Right ventricle myocardium superior (tissue), 1 donor: Measurements from ENCODE around the gene NR6A1. TPM values are rescaled to one million over a fixed set of nuclear protein-coding genes. Genes with fewer than 3 reads are reported as not detected.
A peak's percentile ranks its signal among the peaks of the same experiment; 100 is the strongest.

Source experiments
- ATAC-seq: fragments of 200-7000 bp; cut with Tn5 transposase; one replicate; pipeline ENCODE4 v1.9.1; 2020; ENCODE audit warnings: mild to moderate bottlenecking; ENCODE audit not compliant: poor library complexity
- DNase-seq: peaks from one replicate; pipeline ENCODE4 v3.0.0-alpha.2; 2020
- intact Hi-C: fragments of 100-400 bp; cut with DNase I; formaldehyde crosslinking; loops from one replicate; pipeline ENCODE4 v1.11.2; 2022
- total RNA-seq: library from RNA; stranded (reverse); fragmentation: NEBNext Ultra II Directional; extraction: Animal tissue kit (Norgen Biotek cat#: 25700); gene quantifications from one replicate; pipeline ENCODE4 v1.2.1, GENCODE V29; 2021
- donor health status: DM: no; HTN: yes; CAD: no; lungs with severe emphysema.

Gene NR6A1
- total RNA-seq, 1 donor from 2014 or later, result 1.4 TPM

DNA sequence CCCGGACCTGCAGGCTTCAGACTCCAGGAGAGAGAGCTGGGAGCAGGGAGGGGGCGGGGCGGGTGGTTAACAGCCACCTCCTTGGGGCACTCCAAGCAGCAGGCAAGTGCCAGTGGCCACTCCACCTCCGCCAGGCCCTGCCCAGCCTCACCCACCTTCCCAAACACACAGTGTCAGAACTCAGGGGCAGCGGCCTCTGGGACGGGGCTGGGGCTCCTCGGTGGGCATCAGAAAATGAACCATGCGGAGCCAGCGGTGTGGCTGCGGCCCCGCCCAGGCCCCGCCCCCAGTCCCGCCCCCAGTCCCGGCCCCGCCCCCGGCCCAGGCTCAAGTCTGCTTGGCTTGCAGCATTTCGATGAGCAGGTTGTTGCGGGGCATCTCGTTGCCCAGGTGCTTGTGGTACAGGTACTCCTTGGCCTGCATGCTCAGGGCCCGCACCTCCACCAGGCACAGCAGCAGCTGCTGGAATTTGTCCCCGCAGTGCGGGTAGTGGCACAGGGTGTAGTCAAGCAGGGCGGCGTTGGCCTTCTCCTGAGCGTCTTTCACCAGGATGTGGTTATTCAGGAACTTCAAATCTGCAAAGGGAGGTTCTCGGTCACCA, 288.6 kb downstream of the NR6A1 start:
- ATAC-seq (no peak), DNase-seq (no peak)
- intact Hi-C loops, result no loop called here

DNA sequence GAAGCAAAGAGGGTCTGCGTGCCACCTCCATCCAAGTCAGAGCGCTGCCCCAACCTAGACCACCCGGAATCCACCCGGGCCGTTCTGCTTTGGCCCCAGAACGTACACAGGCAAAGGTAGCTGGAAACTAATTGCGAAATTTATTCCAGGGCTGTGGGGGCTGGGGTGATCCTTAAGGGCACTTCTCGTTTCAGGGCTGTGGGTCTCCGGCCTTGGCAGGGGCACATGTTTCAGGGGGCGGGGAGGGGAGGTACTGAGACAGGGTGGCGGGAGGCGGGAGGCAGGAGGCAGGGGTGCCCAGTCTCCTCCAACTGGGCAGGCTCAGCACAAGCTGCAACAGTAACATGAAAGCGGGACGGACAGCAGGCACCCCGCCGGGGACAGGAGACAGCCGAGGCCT, 290.0 kb downstream of the NR6A1 start:
- DNase-seq (no peak), ATAC-seq (no peak)
- intact Hi-C loops, result no loop called here

DNA sequence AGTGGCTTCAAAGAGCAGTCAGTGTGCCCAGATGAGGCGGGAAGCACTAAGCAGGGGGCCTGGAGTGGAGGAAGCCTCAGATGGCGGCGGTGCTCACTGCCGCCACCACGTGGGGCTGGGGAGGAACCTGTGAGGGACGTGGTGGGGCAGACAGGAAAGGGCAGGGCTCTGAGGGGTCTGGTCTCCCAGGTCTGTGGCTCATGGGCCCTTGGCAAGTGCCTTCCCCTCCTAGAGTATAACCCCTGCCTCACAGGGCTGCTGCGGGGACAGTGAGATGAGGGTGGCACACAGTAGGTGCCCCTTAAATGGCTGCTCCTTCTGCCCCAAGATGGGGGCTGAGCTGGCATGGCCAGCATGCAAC, 290.5 kb downstream of the NR6A1 start:
- DNase-seq, result no peak
- intact Hi-C loops, result no loop called here

DNA sequence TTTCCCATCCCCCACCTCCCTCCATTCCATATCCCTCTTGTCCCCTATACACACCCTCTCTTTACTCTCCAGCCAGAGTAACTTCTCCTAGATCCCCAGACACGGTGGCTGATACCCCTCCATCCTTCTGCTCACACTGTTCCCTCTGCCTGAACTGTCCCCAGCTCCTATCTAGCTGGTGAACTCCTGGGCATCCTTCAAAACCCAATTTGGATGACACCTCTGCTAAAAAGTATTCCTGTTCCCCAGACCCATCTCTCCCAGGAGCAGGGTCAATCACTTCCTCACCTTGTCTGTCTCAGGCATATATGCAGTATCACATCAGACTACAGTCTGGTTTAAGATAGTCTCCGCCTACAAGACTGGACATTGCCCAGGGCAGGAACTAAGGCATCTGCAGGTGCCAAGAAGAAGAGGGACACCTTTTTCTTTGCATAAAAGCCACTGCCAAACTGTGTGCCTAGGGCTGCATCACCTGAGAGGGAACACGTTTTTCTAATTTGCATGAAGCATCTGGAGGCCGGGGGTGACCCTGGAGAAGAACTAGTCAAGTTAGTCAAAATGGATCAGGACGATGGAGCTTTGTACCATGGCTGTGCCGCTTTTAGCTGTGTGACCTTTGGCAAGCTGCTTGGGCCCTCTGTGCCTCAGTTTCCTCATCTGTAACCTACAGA, 291.0 kb downstream of the NR6A1 start:
- intact Hi-C loops, result no loop called here
- ATAC-seq (no peak), DNase-seq (no peak)

More for the DNA sequence above, 290.5 kb downstream of the NR6A1 start:
- peak; percentile 55 for ATAC-seq

DNA sequence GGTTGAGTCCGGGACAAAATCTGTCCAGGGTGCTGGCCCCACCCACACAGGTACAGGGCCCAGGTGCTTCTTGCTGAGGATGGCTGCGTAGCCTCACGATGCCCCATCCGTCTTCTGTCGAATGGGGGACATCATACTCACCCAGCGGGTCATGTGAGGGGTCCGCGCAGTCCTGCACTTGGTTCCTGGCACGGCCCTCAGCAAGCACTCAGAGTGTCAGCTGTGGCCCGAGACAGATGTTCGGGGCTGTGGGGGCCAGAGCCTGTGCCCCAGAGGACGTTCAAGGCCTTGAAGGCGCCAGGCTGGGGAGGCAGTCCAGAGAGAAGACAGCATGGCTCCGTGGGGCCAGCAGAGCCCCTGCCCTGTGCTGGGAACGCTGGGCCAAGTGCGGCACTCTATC, 291.7 kb downstream of the NR6A1 start:
- ATAC-seq (no peak), DNase-seq (no peak)
- intact Hi-C loops, result no loop called here

DNA sequence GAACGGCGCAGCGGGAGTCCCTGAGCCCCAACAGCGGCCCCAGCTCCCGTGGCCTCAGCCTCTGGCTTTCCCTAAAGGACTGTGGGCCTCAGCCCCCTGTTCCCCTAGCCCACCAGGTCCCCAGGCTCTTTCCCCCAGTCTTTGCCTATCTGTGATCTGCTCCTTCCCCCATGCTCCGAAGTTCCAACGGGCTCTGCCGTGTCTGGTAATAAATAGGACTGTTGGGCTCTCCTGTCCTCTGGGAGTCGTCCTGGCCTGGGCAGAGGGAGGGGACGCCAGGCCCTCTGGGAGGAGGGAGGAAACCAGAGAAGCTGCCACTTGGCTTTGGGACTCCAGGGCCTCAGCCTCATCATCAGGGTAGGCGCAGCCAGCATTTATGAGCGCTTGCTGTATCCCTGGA, 292.8 kb downstream of the NR6A1 start:
- intact Hi-C loops, result no loop called here
- DNase-seq, result no peak
- ATAC-seq, result peak; percentile 23

DNA sequence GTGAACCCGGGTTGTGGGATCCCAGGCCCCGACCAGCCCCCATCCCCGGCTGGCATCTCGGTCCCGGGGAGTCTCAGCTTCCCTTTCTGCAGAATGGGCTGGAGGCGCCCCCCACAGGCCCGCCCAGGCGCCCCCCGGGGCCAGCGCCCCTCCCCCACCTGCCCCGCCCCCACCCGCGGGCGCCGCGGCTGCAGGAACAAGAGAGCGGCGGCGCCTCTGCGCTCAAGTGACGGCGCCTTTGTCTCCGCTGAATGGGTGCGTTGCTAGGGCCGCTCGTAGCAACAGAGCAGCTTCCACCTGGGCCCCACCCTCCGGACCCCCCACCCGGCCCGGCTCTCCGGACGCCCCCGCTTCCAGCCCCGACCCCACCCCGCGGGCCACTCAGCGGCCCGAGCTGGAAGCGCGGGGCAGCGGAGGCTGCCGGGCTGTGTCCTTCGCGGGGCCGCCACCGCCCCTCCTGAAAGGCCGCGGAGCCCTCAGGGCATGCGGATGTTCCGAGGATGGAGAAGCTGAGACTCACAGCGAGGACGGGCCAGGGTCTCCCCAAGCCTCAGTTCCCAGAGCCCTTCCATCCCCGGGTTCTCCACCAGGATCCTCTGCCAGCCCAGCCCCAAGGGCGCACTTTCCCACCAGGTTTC, 293.3 kb downstream of the NR6A1 start:
- no peak for ATAC-seq
- no peak for DNase-seq
- intact Hi-C loops, result no loop called here

DNA sequence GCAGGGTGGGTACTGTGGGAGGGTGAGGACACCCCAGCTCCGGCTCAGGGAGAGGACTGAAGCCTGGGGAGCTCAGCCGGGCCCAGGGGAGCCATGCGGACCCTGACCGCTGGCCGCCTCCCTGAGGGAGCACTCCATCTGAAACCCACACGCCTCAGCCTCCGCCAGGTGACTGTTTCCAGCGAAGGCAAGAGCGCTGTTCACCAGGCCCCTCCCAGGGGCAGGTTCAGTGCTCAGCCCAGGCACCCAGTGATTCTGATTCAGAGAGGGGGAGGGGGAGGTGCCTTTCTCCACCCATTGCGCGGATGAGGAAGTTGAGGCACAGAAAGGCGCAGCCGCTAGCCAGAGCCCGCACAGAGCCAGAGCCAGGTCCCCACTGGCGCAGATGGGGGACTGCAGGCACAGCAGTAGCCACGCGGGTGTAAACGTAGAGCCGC, 293.9 kb downstream of the NR6A1 start:
- no peak for DNase-seq
- intact Hi-C loops, result no loop called here

DNA sequence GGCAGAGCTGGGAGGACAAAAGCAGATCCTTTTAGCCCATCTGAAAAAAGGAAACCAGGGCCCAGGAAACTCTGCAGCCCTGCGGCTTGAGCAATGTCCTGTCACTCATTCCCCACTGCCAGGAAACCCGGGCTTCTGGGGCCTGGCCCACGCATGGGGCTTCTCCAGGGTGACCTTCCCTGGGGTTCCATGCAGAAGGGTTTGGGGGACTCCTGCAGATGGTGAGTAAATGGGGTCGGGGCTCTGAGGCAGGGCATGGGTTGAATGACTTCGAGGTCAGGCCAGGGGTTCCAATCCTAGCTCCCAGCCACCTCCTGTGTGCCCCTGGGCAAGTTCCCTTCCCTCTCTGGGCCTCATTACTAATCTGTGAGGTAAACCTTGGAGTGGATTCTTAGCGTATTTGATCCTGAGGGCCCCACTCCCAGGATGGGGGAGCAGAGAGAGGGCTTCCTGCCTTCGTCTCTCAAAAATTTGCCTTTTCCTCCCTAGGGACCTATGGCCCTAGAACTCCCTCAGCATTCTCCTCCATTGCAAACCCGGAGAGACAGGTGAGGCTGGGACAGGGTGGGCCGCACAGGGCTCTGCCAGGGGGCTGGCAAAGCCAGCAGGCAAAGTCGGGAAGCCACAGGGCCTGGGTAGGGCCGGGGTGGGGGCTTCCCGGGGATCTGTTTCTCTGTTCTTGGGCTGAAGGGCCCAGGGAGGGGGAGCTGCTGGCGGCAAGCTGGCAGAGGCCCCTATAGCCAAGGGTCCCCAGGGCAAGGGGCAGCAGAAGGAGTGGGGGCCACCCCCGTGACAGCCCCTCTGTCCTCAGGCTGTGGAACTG, 295.0 kb downstream of the NR6A1 start:
- ATAC-seq, result no peak
- no peak for DNase-seq
- intact Hi-C loops, result no loop called here

More for the DNA sequence above, 293.9 kb downstream of the NR6A1 start:
- no peak for ATAC-seq

DNA sequence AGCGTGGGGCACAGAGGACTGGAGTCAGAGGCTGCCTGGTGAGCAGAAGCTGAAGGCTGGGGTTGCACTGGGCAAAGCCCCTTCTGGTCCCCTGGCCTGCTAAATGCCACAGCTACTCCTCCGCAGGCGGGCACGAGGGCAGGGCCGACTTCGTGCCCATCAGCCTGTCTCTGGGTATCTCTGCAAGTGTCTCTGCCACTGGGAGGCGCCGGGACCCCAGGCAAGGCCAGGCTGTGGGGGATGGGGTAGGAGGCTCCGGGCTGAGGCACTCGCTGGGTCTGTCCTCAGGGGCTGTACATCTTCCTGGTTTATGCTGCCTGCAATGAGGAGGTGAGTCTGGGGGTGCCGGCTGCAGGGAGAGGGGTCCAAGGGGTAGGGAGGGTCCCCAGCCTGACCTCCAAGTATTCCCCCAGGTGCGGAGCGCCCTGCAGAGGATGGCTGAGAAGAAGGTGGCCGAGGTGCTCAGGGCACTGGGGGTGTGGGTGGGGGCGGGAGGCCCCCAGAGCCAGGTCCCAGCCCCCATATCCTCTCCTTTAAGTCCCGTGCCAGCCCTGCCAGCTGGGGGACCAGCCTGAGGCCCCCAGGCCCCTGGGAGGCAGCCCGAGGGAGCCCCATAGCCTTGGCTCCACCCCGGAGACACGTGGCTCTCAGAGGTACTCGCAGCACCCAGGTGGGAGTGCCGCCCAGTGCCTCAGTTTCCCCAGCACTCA, 295.8 kb downstream of the NR6A1 start:
- intact Hi-C loops, result no loop called here
- DNase-seq (no peak), ATAC-seq (no peak)

DNA sequence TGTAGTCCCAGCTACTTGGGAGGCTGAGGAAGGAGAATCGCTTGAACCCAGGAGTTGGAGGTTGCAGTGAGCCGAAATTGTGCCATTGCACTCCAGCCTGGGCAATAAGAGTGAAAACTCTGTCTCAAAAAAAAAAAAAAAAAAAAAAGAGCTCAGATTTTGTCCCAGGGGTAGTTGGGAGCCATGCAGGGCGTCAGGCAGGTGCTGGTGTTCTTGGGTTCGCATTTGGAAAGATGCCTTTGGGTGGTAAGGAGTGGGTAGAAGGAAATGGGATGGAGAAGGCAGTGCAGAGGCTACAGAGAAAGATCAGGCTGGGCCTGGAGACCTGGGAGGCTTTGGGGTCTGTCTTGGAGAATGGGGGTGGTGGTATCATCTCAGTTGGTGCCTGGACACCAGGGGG, 297.0 kb downstream of the NR6A1 start:
- ATAC-seq, result no peak
- intact Hi-C loops, result no loop called here
- no peak for DNase-seq

DNA sequence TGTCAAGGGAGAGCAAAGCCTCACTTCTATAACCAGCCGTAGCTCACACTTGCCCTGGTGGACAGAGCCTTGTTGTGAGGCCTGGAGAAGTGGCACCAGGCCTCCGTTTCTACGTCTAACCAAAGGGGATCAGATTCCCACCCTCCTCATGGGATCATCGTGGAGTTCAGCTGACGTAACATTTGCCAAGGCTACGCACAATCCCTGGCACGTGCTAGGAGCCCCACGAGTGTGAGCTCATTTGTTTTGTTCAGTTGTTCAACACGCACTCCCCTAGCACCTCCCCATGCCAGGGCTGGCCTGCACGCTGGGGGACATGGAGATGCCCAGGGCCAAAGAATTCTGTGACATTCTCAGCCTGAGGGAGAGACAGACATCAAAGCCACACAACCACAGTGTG, 297.8 kb downstream of the NR6A1 start:
- intact Hi-C loops, result no loop called here
- ATAC-seq (no peak), DNase-seq (no peak)

DNA sequence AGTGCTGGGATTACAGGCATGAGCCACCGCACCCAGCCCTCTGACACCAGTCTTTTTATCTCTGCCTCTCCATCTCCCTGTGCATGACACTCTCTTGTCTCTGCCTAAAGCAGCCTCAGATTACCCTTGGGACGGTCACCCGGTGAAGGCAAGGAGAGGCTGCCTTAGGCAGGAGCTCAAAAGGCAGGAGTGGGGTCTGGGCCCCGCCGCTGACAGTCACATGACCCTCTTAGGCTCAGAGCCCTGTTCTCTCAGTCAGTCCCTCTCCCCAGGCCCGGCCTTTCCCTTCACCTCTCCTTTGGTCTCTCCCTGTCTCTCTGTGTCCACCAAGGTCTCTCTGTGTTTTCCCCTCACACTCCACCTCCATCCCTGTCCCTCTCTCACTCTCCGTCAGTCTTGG, 298.3 kb downstream of the NR6A1 start:
- ATAC-seq (no peak), DNase-seq (no peak)
- intact Hi-C loops, result no loop called here

DNA sequence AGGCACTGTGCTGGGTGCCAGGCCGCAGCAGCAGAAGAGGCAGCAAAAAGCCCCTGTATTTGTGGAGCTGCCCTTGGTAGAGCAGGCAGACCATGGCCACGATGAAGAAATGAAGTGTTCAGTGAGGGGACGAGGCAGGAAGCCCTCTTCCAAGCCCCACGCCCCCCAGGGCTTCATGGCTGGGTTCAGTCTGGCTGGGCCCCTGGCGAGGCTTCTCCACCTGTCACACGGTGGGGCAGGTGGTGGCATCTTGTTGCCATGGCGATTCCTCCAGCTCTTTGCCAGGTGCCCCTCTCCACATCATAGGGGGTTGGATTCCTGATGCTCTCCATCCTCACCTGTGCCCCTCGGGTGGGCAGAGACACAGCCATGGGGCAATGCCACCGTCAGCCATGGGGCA, 299.4 kb downstream of the NR6A1 start:
- intact Hi-C loops, result no loop called here
- no peak for ATAC-seq
- no peak for DNase-seq

DNA sequence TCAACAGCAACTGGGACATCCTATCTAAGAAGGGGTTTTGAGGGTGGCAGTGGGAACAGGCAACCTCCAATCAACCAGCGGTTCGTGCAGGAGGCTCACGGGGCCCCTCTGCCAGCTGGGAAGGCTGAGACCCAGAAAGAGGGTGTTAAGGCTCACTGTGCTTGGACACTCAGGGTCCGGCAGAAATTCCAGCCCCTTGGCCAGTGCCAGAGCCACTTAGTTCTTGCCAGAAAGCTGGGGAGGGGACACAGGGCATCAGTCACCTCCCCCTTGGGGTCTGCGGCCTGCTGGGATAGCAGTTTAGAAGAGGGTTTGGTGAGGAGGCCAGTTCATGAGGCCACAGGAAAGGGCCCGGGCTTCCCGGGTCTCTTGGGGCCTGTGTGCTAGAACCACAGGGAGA, 300.4 kb downstream of the NR6A1 start:
- intact Hi-C loops, result no loop called here
- ATAC-seq (no peak), DNase-seq (no peak)

DNA sequence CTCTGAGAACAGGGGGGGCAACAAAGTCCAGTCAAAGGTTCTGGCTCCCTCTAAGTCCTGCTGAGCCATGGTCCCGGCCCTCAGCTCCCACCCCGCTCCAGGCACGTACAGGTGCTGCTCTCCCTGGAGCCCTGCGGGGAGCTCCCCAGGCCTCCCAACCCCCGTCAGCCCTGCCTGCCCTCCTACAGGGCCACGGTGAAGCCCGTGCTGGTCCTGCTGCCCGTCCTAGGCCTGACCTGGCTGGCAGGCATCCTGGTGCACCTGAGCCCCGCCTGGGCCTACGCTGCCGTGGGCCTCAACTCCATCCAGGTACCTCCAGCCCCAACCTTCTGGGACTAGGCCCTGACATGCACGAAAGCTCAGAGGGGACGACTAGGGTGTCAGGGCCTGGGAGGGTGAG, 300.8 kb downstream of the NR6A1 start:
- DNase-seq (no peak), ATAC-seq (no peak)
- intact Hi-C loops, result no loop called here

DNA sequence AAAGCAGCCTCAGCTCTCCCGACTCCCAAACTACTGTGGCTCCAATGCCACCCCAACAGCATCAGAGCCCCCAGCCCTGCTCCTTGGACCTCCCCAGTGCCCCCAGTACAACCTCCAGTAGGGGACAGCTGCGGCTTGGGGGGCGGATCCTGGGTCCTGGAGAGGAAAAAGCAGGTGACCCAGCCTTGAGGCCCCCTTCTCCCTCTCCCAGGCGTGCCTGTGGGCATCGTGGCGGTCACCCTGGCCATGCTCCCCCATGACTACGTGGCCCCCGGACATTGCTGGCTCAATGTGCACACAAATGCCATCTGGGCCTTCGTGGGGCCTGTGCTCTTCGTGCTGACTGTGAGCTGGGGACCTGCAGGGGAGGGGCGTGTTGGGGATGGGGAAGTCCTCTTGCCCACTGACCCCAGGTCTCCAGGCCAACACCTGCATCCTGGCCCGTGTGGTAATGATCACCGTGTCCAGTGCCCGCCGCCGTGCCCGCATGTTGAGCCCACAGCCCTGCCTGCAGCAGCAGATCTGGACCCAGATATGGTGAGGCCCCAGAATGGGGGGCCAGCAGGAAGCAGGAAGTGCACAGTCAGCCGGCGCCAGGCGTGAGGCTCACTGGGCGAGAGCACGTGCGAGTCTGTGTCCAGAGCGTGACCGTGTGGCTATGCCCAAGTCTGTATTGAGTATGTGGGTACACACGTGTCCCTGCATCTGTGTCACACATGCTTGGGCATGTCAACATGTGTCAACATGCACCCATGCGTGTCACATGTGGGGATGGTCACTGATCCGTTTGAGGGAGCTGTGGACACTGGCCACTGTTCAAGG, 301.9 kb downstream of the NR6A1 start:
- ATAC-seq (no peak), DNase-seq (no peak)
- intact Hi-C loops, result no loop called here

DNA sequence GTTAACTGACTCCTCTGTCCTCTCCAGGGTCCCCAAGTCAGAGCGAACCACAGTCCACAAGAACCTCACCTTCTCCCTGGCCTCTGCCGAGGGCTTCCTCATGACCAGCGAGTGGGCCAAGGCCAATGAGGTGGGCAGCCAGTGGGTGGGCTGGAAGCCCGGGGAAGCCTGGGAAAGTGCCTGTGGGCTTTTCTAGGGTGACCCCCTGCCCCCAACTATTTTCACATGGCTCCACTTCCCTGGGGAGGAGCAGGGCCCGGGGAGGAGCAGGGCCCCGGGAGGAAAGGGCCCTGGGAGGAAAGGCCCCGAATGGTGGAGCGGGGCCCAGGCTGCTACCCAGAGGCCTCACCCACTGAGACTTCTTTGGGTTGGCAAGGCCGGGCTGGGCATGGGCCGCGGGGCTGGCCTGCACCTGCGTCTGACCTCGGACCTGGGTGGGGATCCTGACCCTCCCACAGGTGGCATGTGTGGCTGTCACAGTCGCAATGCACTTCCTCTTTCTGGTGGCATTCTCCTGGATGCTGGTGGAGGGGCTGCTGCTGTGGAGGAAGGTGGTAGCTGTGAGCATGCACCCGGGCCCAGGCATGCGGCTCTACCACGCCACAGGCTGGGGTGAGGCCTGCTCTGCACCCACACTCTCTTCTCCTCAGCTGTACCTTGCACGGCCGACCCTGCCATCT, 302.9 kb downstream of the NR6A1 start:
- ATAC-seq (no peak), DNase-seq (peak; percentile 24)
- intact Hi-C loops, result no loop called here
